ENCODE results near the gene FHIT. TPM values are rescaled to one million over a fixed set of nuclear protein-coding genes. Genes with fewer than 3 reads are reported as not detected.

The FHIT gene
- total RNA-seq, 4 donors from 2014 or later, result 4.6 to 6.1 (median 5.7) TPM

DNA sequence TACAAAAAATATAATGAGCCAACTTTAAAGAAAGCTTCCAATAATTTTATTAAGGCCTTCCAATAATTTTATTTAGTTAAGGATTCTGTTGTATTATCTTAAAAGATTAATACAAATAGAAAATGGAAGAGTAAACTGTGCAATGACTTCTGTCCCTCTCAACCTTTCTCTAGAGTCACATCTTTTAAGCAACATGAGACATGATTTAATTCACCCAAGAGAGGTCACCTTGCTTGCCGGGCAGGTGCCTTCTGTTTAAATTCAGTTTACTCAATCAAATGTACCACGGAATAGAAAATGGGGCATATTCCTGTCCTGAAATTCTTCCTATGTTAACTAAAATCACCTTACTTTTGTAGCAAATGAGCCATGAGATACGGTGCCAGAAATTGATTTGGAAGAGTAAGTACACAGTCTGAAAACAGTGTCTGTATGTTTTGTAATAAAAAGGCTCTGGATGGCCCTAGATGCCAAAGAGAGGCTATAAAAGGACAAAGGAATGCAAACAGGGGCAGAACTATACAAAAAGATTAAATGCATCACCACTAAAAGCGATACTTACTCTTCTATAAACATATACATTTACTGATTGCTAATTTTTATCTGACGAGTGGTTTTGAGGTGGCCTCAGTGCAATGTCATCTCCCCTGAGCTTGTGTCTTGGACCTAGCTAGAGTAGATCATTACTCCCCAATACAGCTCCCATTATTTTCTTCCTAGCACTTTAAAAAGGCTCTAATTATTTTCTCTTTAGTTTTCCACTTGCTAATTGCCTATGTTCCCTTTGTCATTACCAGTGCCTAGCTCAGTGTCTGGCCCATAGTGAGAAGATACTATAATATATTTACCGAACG lies 134.0 kb downstream of the FHIT start:
- 69% methylated on average over 7 of the region's 7 CpGs for WGBS
- Histone ChIP-seq H3K27me3 (no peaks in the 10 kb centered on the region), H3K4me1 (peaks cover 0 to 8% (median 3%) of the 10 kb centered on the region in 4 donors), H3K27ac (replicated peaks in 1 of 4) (no peak overlapping the region), H3K9me3 (peaks cover 0 to 4% (median 0%) of the 10 kb centered on the region in 4 donors), H3K36me3 (no peaks in the 10 kb centered on the region), H3K4me3 (no peak overlapping the region)
- TF ChIP-seq POLR2AphosphoS5 (IDR thresholded peaks at IDR 0.05) (no peak), EP300 (IDR thresholded peaks at IDR 0.05) (no peak), POLR2A (IDR thresholded peaks at IDR 0.05; ENCODE audit: low read depth) (no peak)
- TF ChIP-seq, protein P1, sequence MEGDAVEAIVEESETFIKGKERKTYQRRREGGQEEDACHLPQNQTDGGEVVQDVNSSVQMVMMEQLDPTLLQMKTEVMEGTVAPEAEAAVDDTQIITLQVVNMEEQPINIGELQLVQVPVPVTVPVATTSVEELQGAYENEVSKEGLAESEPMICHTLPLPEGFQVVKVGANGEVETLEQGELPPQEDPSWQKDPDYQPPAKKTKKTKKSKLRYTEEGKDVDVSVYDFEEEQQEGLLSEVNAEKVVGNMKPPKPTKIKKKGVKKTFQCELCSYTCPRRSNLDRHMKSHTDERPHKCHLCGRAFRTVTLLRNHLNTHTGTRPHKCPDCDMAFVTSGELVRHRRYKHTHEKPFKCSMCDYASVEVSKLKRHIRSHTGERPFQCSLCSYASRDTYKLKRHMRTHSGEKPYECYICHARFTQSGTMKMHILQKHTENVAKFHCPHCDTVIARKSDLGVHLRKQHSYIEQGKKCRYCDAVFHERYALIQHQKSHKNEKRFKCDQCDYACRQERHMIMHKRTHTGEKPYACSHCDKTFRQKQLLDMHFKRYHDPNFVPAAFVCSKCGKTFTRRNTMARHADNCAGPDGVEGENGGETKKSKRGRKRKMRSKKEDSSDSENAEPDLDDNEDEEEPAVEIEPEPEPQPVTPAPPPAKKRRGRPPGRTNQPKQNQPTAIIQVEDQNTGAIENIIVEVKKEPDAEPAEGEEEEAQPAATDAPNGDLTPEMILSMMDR (IDR thresholded peaks at IDR 0.05), result no peak
- no peak for DNase-seq (ENCODE audit: extremely low spot score)
- intact Hi-C loops (cut with DNase I), result no loop called here

DNA sequence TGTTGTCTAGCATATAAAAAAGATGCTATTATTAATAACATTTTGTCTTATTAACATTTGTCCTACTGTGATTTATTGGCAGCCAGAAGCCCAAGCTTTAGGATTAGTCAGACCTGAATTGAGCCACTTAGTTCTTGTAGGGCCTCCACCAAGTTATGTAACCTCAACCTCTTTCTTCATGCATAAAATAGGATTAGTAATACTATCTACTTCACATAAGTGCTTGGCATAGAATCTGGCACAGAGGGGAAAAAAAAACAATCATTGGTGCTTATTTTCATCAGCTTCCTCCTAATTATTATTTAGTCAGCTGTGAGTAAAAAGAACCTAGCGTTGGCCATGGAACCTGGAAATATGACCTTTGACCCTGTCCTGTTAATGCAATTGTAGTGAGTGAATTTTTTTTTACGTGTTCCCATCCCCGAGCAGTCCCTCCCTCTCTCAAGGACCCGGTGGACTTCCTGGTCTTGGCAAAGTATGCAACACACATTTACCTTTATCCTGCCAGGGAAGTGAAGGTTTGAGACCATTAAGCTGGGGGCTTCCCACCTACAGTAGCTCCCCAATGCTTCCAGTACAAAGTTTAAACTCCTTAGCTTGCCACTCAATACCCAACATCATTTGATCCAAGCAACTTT lies 136.8 kb downstream of the FHIT start:
- Histone ChIP-seq H3K27ac (replicated peaks in 1 of 4) (no peak overlapping the region), H3K4me1 (peaks cover 0 to 8% (median 3%) of the 10 kb centered on the region in 4 donors), H3K4me3 (no peak overlapping the region), H3K27me3 (no peaks in the 10 kb centered on the region), H3K9me3 (no peaks in the 10 kb centered on the region), H3K36me3 (no peaks in the 10 kb centered on the region)
- WGBS, result 88% methylated on average over 4 of the region's 4 CpGs
- no peak for DNase-seq (ENCODE audit: extremely low spot score)
- intact Hi-C loops (cut with DNase I), result no loop called here
- TF ChIP-seq, protein P1 (IDR thresholded peaks at IDR 0.05), result no peak
- no peak for TF ChIP-seq EP300 (IDR thresholded peaks at IDR 0.05)
- TF ChIP-seq POLR2A (IDR thresholded peaks at IDR 0.05; ENCODE audit: low read depth), result no peak
- no peak for TF ChIP-seq POLR2AphosphoS5 (IDR thresholded peaks at IDR 0.05)

DNA sequence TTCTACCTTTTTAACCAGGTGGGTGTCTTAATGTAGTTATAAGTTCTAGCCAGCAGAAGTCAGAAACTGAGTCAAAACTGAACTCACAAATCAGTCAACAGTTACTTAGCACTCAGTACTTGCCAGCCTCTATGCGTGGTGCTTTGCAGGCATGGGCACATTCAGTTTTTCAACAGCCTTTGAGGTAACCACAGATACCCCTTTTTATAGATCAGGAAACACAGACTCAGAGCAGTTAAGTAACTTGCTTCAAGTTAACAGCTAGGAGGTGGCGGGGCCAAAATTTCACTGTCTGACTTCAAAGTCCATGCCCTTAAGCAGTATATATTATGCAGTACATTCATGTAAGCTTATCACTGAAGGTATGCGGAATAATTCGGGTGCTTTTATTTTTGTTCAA lies 139.4 kb downstream of the FHIT start:
- Histone ChIP-seq H3K36me3 (no peaks in the 10 kb centered on the region), H3K27me3 (no peaks in the 10 kb centered on the region), H3K4me1 (peaks cover 0 to under 1% (median 0%) of the 10 kb centered on the region in 4 donors), H3K27ac (replicated peaks in 1 of 4) (no peak overlapping the region), H3K4me3 (no peak overlapping the region), H3K9me3 (no peaks in the 10 kb centered on the region)
- no peak for TF ChIP-seq POLR2AphosphoS5 (IDR thresholded peaks at IDR 0.05)
- TF ChIP-seq EP300 (IDR thresholded peaks at IDR 0.05), result no peak
- TF ChIP-seq, protein P1 (IDR thresholded peaks at IDR 0.05), result no peak
- no peak for TF ChIP-seq POLR2A (IDR thresholded peaks at IDR 0.05; ENCODE audit: low read depth)
- no peak for DNase-seq (ENCODE audit: extremely low spot score)
- 90% methylated on average over 4 of the region's 4 CpGs for WGBS
- intact Hi-C loops (cut with DNase I), result no loop called here

DNA sequence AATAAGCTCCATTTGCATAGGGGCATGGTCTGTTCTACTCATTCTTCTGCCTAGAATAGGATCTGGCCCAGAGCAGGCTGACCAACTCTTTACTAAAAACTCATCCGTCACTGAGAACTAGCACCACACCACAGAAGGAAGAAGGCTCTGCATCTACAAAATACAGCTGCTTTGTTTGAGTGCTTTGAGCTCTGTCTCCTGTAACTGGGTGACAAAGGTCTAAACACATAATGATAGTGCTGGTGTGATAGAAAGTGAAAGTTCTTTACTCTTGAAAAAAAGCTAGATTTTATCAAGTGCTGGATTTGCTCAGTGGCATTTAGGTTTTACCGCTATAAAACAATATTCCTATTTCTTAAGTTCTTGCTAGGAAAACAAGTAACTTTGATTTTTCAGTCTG lies 140.7 kb downstream of the FHIT start:
- 98% methylated on average over 2 of the region's 2 CpGs for WGBS
- no peak for TF ChIP-seq EP300 (IDR thresholded peaks at IDR 0.05)
- TF ChIP-seq, protein P1 (IDR thresholded peaks at IDR 0.05), result no peak
- TF ChIP-seq POLR2AphosphoS5 (IDR thresholded peaks at IDR 0.05), result no peak
- no peak for TF ChIP-seq POLR2A (IDR thresholded peaks at IDR 0.05; ENCODE audit: low read depth)
- intact Hi-C loops (cut with DNase I), result no loop called here
- H3K27me3 ChIP-seq, result no peaks in the 10 kb centered on the region
- no peak for DNase-seq (ENCODE audit: extremely low spot score)
- H3K9me3 ChIP-seq, result no peaks in the 10 kb centered on the region
- H3K27ac ChIP-seq (replicated peaks in 1 of 4), result no peak overlapping the region
- no peaks in the 10 kb centered on the region for H3K36me3 ChIP-seq
- H3K4me1 ChIP-seq, result no peaks in the 10 kb centered on the region
- no peak overlapping the region for H3K4me3 ChIP-seq

Measured in esophagus muscularis mucosa (tissue), 4 donors.